Measurements from ENCODE around the gene NFYC. TPM values are rescaled to one million over a fixed set of nuclear protein-coding genes. Genes with fewer than 3 reads are reported as not detected.
A peak's percentile ranks its signal among the peaks of the same experiment; 100 is the strongest.

NFYC gene
- total and polyA plus RNA-seq, 11 donors, result 45.2 to 82.8 (median 66.1) TPM

DNA sequence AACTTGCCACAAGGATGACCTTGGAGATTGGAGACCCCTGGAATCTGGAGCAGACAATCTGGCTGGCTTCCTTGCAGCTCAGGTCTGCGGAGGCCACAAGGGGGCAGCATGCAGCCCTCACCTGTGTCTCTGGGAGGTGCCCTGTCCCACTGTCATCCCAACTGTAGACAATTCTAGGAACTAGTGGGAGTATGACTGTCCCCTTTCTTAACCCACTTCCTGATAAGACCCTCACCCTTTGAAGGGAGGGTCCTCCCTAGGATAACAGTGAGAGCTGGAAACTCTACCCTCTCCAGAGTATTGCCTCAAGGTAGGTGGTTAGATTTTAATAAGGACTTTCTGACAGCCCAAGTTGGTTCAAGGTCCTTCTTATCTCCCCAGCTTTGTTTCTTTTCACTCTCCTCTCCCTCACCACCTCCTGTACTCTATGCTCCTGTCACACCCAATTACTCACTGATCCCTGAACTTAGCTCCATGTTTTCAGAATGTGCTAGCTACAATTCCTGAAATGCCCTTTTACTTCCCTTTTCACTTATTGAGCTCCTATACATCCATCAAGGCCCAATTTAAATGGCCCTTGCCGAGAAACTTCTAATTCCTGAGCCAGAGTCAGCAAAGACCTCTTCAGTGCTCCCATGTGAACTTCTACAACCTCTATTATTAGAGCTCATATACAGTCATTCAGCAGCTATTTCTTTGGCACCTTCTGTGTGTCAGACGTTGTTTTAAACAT is 82.9 kb downstream of the NFYC start:
- peaks cover 0 to 18% (median 0%) of the 10 kb centered on the region in 12 donors for H3K9me3 ChIP-seq
- H3K36me3 ChIP-seq, result peaks cover 0 to 50% (median 41%) of the 10 kb centered on the region in 9 donors
- intact Hi-C loops (cut with DNase I), result loop anchor here (2.0 to 10.0 kb wide), 8 partner anchors 73 to 180 kb away; no protein-coding TSS in a partner anchor
- TF ChIP-seq, protein P1, sequence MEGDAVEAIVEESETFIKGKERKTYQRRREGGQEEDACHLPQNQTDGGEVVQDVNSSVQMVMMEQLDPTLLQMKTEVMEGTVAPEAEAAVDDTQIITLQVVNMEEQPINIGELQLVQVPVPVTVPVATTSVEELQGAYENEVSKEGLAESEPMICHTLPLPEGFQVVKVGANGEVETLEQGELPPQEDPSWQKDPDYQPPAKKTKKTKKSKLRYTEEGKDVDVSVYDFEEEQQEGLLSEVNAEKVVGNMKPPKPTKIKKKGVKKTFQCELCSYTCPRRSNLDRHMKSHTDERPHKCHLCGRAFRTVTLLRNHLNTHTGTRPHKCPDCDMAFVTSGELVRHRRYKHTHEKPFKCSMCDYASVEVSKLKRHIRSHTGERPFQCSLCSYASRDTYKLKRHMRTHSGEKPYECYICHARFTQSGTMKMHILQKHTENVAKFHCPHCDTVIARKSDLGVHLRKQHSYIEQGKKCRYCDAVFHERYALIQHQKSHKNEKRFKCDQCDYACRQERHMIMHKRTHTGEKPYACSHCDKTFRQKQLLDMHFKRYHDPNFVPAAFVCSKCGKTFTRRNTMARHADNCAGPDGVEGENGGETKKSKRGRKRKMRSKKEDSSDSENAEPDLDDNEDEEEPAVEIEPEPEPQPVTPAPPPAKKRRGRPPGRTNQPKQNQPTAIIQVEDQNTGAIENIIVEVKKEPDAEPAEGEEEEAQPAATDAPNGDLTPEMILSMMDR (IDR thresholded peaks at IDR 0.05), result peak; percentile 64 to 86 (median 76)
- TF ChIP-seq POLR2A (IDR thresholded peaks at IDR 0.05), result no peak
- H3K4me3 ChIP-seq, result no peak overlapping the region
- H3K27me3 ChIP-seq, result no peaks in the 10 kb centered on the region
- peak overlapping the region in 1 of 12 donors; percentile 9 for H3K27ac ChIP-seq
- ATAC-seq (peak in 3 of 4 donors; percentile 36 to 68 (median 56)), DNase-seq (peak in 2 of 5 donors; percentile 38 to 53)
- 38 to 47% (median 42%) methylated on average over 3 of the region's 3 CpGs for WGBS, 4 donors
- H3K4me1 ChIP-seq, result peaks cover 0 to 15% (median 5%) of the 10 kb centered on the region in 12 donors

DNA sequence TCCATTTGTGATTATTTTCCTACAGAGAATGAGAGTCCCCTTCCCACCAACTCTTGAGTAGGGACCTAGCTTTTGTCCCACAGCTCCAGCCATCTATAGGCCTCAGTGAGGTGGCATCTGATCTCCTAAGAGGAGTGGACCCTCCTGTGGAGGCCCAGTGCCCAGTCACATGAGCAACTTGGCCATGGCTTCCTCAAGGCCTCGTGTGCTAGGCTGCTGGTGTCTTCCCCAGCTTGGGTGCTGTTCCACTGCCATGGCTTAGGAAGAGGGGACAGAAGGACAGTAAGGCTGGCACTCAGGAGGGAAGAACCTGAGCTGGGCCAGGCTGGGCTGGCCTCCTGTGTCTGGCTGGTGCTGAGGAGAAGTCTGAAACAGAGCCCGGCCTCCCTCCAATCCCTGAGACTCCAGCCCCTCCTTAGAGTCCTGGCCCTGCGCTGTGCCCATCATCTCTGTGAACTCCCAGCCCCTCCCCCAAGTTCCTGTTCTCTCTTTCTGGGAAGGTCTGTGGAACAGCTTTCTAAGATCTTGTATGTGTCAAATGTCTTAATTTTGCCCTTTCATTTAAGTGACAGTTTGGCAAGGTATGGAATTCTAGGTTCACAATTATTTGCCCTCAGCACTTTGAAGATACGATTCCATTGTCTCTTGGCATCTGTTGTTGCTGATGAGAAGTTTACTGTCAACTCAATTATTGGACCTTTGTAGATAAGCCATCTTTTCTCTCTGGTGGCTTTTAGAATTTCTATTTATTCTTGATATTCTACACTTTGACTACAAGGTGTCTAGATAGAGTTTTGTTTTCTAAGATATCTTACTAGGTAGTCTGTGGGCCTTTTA is 85.0 kb downstream of the NFYC start:
- intact Hi-C loops (cut with DNase I), result loop anchor here in 5 of 10 donors (5.0 to 10.0 kb wide), 3 partner anchors 162 to 178 kb away; no protein-coding TSS in a partner anchor
- H3K4me1 ChIP-seq, result peaks cover 0 to 8% (median 0%) of the 10 kb centered on the region in 12 donors
- H3K9me3 ChIP-seq, result peaks cover 0 to 18% (median 0%) of the 10 kb centered on the region in 12 donors
- no peak overlapping the region for H3K27ac ChIP-seq
- WGBS, 4 donors, result 85 to 97% (median 93%) methylated on average over 3 to 4 of the region's 4 CpGs
- H3K36me3 ChIP-seq, result peaks cover 0 to 30% (median 21%) of the 10 kb centered on the region in 9 donors
- ATAC-seq, result no peak
- H3K4me3 ChIP-seq, result no peak overlapping the region
- no peak for TF ChIP-seq POLR2A (IDR thresholded peaks at IDR 0.05)
- TF ChIP-seq, protein P1 (IDR thresholded peaks at IDR 0.05), result no peak
- DNase-seq, result no peak
- no peaks in the 10 kb centered on the region for H3K27me3 ChIP-seq

- 99 to 100% (median 100%) methylated on average over 2 of the region's 2 CpGs for WGBS, 4 donors
- Histone ChIP-seq H3K9me3 (peaks cover 0 to 18% (median 0%) of the 10 kb centered on the region in 12 donors), H3K4me3 (no peak overlapping the region), H3K27ac (no peak overlapping the region), H3K4me1 (peaks cover 0 to 11% (median 3%) of the 10 kb centered on the region in 12 donors), H3K27me3 (peaks cover 0 to 2% (median 0%) of the 10 kb centered on the region in 9 donors), H3K36me3 (peaks cover 0 to 21% (median 12%) of the 10 kb centered on the region in 9 donors)
- TF ChIP-seq, protein P1 (IDR thresholded peaks at IDR 0.05), result no peak
- ATAC-seq (no peak), DNase-seq (no peak)
- intact Hi-C loops (cut with DNase I), result loop anchor here in 5 of 10 donors (5.0 to 10.0 kb wide), 3 partner anchors 163 to 177 kb away; no protein-coding TSS in a partner anchor
Measured at GRCh38 chr1:40777224-40777970, 85.9 kb downstream of the NFYC start.

Measured in heart left ventricle (tissue), 16 donors.